ENCODE measurements around the gene HSD17B13.
"Not testable (repeated sequence)": the region's sequence is repeated elsewhere in the genome, so short reads cannot be mapped to it uniquely, and the experiment has no call there.

Gene HSD17B13
- total RNA-seq, result 0 to 0.87 (median 0) reads per million in 9 experiments

DNA sequence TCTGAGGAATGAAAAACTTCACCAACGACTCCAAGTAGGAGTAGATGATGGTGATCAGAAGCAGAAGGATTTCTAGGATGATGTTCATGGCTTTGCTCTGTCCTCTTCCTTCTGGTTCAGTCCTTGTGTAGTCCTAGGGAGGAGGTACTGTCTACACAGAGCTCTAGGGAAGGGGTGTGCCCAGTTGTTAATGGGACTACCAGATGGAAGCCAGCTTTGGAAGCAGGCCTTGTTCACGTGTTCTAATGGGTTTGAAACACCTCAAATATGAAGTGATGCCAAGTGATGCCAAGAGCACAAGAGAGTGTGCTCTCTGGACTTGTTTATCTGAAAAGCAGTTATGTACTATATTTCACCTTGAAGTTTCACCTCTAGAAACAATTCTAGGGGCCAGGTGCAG, at the start of gene HSD17B13:
Gene HSD17B13, minus strand, starts transcription at position 129 of the 400 bp plus-strand sequence. Its CDS starts 41 bp downstream, at position 88.
- H3K4me3 Mint-ChIP-seq, result no peak within 1 kb of the TSS
- no peaks in the 10 kb centered on the region for H3K27me3 Mint-ChIP-seq
- no peaks in the 10 kb centered on the region for H3K4me1 Mint-ChIP-seq (ENCODE audit: low read depth in 2 of 2)
- H3K36me3 Mint-ChIP-seq (ENCODE audit: insufficient read depth), result no peaks in the 10 kb centered on the region
- H3K27ac Mint-ChIP-seq, result no peak within 1 kb of the TSS
- no peaks in the 10 kb centered on the region for H3K9me3 Mint-ChIP-seq
- ATAC-seq (replicated peaks) (no peak), DNase-seq (no peak)

GRCh38 chr4:87370068-87370467, 47.4 kb upstream of the HSD17B13 start:
- Mint-ChIP-seq H3K4me1 (ENCODE audit: low read depth in 2 of 2) (peaks cover 2 to 6% of the 10 kb centered on the region in 2 donors), H3K27ac (no peak overlapping the region), H3K9me3 (no peaks in the 10 kb centered on the region), H3K36me3 (ENCODE audit: insufficient read depth) (peaks cover 58% of the 10 kb centered on the region), H3K27me3 (no peaks in the 10 kb centered on the region), H3K4me3 (no peak overlapping the region)
- no peak for ATAC-seq (replicated peaks)
- no peak for DNase-seq

DNA sequence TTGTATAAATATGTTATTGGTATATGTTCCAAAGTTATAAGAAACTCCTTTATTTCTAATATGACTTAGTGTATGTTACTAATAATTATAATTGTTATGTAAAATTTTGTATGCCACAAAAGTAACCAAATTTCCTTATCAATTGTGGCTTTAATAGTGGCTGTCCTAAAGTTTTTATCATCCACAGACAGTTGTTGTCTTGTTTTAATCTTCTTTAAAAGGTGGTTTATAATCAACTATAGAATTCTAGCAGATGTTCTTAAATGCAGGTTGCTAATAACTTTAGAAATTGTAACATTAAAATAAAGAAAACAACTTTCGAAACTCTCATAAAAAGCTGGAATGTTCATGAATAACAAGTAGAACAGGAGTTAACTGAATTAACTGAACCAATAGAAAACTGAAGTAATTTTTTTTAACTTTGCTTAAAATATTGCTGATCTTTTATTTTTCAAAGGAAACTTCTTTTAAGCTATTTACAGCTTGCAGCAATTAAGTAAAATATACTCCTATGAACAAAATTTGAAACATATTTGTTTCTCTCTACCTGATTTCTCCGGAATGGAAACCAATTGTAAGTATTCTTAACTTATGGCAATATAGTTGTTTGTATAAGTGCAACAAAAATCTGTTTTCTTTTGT, 44.0 kb upstream of the HSD17B13 start:
- DNase-seq (no peak), ATAC-seq (replicated peaks) (no peak)
- Mint-ChIP-seq H3K4me1 (ENCODE audit: low read depth in 2 of 2) (peaks cover 2 to 6% of the 10 kb centered on the region in 2 donors), H3K27me3 (no peaks in the 10 kb centered on the region), H3K9me3 (no peaks in the 10 kb centered on the region), H3K36me3 (ENCODE audit: insufficient read depth) (peaks cover 58% of the 10 kb centered on the region), H3K27ac (no peak overlapping the region), H3K4me3 (no peak overlapping the region)

GRCh38 chr4:87365348-87365747, 42.7 kb upstream of the HSD17B13 start:
- Mint-ChIP-seq H3K27ac (no peak overlapping the region), H3K4me1 (ENCODE audit: low read depth in 2 of 2) (peaks cover 0 to 2% of the 10 kb centered on the region in 2 donors), H3K4me3 (no peak overlapping the region), H3K9me3 (no peaks in the 10 kb centered on the region), H3K36me3 (ENCODE audit: insufficient read depth) (peaks cover 47% of the 10 kb centered on the region), H3K27me3 (no peaks in the 10 kb centered on the region)
- no peak for DNase-seq
- ATAC-seq (replicated peaks), result no peak

DNA sequence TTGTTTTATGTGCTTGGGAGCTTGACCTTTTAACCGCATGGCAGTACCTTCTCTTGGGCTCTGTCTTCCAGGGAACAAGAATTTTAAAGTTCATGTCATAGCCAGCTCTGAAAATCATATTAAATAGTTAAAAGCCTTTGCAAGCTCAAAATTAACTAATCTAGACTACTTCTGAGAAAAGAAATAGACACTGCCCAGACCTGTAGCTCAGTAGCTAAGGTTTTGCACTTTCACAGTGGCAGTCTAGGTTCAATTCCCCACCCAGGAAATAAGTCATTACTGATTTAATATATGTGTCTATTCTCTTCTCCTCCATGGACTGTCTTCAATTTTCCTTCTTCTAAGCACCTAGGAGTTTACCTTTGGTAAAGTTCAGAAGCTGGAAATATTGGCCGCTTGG, 40.9 kb upstream of the HSD17B13 start:
- Mint-ChIP-seq H3K27me3 (no peaks in the 10 kb centered on the region), H3K4me3 (no peak overlapping the region), H3K27ac (peak overlapping the region in 1 of 2 donors; percentile 55), H3K36me3 (ENCODE audit: insufficient read depth) (peaks cover 38% of the 10 kb centered on the region), H3K9me3 (no peaks in the 10 kb centered on the region), H3K4me1 (ENCODE audit: low read depth in 2 of 2) (peaks cover 0 to 2% of the 10 kb centered on the region in 2 donors)
- ATAC-seq (replicated peaks) (no peak), DNase-seq (no peak)

DNA sequence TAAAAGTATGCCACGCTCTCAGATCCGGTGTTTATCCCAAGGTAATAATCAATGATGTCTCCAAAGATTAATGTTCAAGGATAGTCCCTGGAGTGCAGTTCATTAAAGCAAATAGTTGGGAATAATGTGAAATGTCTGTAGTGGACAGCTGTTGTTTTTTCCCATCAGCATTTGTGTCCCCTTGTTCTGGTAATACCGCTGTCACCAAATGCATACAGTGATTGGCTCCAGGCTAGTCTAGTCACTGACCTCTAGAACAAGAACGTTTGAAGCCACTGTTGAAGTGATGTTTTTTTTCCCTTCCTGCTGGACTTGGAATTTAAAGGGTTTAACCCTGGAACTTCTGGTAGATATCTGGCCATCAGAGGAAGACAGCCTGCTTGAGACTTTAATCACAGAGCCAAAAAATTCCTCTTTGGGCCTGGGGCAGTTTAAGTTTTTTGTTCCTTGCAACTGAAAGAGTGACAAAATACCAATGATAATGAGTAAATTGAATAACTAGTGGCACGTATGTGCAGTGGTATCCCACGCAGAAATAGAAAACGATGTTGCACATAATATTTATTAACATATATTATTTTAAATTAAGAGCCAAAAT, 37.8 kb upstream of the HSD17B13 start:
- DNase-seq, result no peak
- H3K9me3 Mint-ChIP-seq, result no peaks in the 10 kb centered on the region
- peaks cover 40% of the 10 kb centered on the region for H3K36me3 Mint-ChIP-seq (ENCODE audit: insufficient read depth)
- no peaks in the 10 kb centered on the region for H3K4me1 Mint-ChIP-seq (ENCODE audit: low read depth in 2 of 2)
- no peak for ATAC-seq (replicated peaks)
- no peak overlapping the region for H3K4me3 Mint-ChIP-seq
- no peak overlapping the region for H3K27ac Mint-ChIP-seq
- H3K27me3 Mint-ChIP-seq, result no peaks in the 10 kb centered on the region

GRCh38 chr4:87359258-87359657, 36.6 kb upstream of the HSD17B13 start:
- Mint-ChIP-seq H3K9me3 (no peaks in the 10 kb centered on the region), H3K4me3 (no peak overlapping the region), H3K27me3 (no peaks in the 10 kb centered on the region), H3K36me3 (ENCODE audit: insufficient read depth) (peaks cover 37% of the 10 kb centered on the region), H3K4me1 (ENCODE audit: low read depth in 2 of 2) (no peaks in the 10 kb centered on the region), H3K27ac (peak overlapping the region; percentile 44 to 66)
- no peak for ATAC-seq (replicated peaks)
- DNase-seq, result no peak

DNA sequence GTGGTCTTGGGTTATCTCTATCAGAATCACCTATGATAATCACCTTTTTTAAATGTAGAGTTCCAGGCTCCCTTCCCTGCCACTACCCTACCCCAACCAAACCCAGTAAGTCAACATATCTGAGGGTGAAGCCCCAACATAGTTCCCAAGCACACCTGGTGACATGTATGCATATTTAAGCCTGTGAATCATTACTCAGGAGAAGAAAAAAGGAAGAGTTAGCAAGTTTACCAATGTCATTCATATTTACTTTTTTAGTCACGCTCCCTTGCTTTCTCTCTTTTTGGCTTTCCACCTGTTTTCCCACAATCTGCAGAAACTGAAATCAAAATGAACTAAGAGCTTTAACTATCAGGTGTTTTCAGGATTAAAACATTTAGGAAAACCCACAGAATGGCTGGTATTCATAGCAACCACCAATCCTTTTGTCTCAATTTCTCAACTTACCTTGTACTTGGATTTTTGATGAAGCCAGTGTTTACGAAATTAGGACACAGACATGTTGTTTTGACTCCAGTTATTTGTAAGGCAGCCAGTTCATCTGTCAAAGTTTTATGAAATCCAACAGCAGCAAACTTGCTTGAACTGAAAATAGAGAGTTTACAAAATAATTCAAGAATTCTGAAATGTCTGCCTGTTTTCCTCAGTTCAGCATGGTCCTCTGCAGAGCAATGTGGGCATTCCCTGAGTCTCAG, 34.3 kb upstream of the HSD17B13 start:
- DNase-seq (no peak), ATAC-seq (replicated peaks) (no peak)
- Mint-ChIP-seq H3K27ac (peak overlapping the region; percentile 24 to 41), H3K27me3 (no peaks in the 10 kb centered on the region), H3K4me3 (no peak overlapping the region), H3K4me1 (ENCODE audit: low read depth in 2 of 2) (no peaks in the 10 kb centered on the region), H3K36me3 (ENCODE audit: insufficient read depth) (peaks cover 28% of the 10 kb centered on the region), H3K9me3 (no peaks in the 10 kb centered on the region)

- DNase-seq, result no peak
- no peak for ATAC-seq (replicated peaks)
- Mint-ChIP-seq H3K27me3 (no peaks in the 10 kb centered on the region), H3K4me3 (no peak overlapping the region), H3K27ac (no peak overlapping the region), H3K9me3 (no peaks in the 10 kb centered on the region), H3K36me3 (ENCODE audit: insufficient read depth) (peaks cover 28% of the 10 kb centered on the region), H3K4me1 (ENCODE audit: low read depth in 2 of 2) (no peaks in the 10 kb centered on the region)
Measured at GRCh38 chr4:87354168-87355102, 31.8 kb upstream of the HSD17B13 start.

DNA sequence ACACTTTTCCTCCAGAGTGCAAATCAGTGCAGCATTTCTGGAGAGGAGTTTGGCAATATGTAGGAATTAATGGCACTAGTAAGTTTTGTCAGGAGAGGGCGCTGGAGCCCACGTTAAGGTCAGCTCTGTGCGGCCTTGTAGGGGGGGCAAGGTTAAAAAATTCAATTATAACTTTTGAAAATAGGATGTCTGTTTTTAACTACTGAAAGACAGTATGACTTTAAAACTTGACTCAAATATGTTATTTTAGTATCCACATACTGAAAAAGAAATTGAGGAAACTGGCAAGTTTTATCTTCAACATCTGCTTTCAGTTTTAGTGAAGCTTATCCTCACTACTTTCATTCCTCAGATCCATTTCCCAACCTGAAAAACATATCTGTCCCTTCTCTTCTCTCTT, 30.9 kb upstream of the HSD17B13 start:
- peaks cover 28% of the 10 kb centered on the region for H3K36me3 Mint-ChIP-seq (ENCODE audit: insufficient read depth)
- no peaks in the 10 kb centered on the region for H3K4me1 Mint-ChIP-seq (ENCODE audit: low read depth in 2 of 2)
- H3K27me3 Mint-ChIP-seq, result no peaks in the 10 kb centered on the region
- peak; percentile 41 for ATAC-seq (replicated peaks)
- no peak overlapping the region for H3K27ac Mint-ChIP-seq
- no peak overlapping the region for H3K4me3 Mint-ChIP-seq
- H3K9me3 Mint-ChIP-seq, result no peaks in the 10 kb centered on the region
- DNase-seq, result peak; percentile 5 to 32 (median 30)

DNA sequence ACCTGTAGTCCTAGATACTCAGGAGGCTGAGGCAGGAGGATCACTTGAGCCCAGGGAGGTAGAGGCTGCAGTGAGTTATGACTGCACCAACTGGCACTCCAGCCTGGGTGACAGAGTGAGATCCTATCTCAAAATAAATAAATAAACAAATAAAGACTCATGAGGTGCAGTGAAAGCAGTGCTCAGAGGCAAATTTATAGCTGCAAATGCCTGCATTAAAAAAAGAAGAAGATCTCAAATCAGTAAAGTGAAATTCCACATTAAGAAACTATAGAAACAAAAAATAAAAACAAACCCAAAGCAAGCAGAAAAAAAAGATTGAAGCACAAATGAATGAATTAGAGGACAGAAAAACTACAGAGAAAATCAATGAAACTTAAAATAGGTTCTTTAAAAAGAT, 22.5 kb upstream of the HSD17B13 start:
- peaks cover 0 to 4% of the 10 kb centered on the region in 2 donors for H3K4me1 Mint-ChIP-seq (ENCODE audit: low read depth in 2 of 2)

DNA sequence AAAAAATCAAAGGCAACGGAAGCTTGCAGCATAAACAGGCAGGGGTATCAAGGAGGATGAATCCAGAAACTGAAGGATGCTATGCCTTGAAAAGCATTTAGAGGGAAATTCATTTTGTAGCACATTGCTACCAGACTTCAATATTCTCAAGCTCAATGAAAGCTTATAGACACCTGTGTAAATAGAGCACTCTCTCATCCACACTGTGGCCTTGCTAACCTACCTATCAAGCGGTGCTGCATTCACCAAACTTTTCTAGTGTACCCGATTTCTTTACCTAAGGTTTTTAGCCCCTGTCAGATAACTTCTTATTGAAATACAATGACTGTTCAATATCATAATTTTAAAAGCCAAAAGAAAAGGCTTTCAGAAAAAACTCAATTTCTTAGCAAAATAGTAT, 20.2 kb upstream of the HSD17B13 start:
- peaks cover 0 to 4% of the 10 kb centered on the region in 2 donors for H3K4me1 Mint-ChIP-seq (ENCODE audit: low read depth in 2 of 2)
- H3K9me3 Mint-ChIP-seq, result no peaks in the 10 kb centered on the region
- ATAC-seq (replicated peaks) (no peak), DNase-seq (no peak)
- peaks cover 49% of the 10 kb centered on the region for H3K36me3 Mint-ChIP-seq (ENCODE audit: insufficient read depth)
- H3K4me3 Mint-ChIP-seq, result no peak overlapping the region
- H3K27me3 Mint-ChIP-seq, result no peaks in the 10 kb centered on the region
- H3K27ac Mint-ChIP-seq, result no peak overlapping the region

More for the DNA sequence above, 22.5 kb upstream of the HSD17B13 start:
- Mint-ChIP-seq H3K9me3 (no peaks in the 10 kb centered on the region), H3K27me3 (no peaks in the 10 kb centered on the region), H3K4me3 (no peak overlapping the region), H3K27ac (peak overlapping the region in 1 of 2 donors; percentile 38), H3K36me3 (ENCODE audit: insufficient read depth) (peaks cover 29% of the 10 kb centered on the region)
- ATAC-seq (replicated peaks) (no peak), DNase-seq (no peak)

DNA sequence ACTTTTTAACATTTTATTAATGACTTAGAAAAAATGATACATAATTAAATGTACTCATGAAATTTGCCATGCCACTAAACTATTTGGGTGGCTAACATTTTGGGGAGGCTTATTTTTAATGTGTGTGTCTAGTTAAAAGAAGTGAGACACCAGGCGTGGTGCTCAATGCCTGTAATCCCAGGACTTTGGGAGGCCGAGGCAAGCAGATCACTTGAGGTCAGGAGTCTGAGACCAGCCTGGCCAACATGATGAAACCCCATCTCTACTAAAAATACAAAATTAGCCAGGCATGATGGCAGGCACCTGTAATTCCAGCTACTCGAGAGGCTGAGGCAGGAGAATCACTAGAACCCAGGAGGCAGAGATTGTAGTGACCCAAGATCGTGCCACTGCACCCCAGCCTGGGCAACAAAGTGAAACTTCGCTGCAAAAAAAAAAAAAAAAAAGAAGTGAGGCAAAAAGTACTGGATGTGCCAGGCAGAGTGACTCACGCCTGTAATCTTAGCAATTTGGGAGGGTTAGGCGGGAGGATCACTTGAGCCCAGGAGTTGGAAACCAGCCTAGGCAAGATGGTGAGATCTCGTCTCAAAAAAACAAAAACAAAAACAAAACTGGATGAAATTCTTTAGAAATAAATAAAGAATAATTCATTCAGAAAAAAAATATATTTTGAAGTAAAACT, 19.4 kb upstream of the HSD17B13 start:
- H3K4me3 Mint-ChIP-seq; DNase-seq; H3K27ac Mint-ChIP-seq; H3K4me1 Mint-ChIP-seq (ENCODE audit: low read depth in 2 of 2); ATAC-seq (replicated peaks); H3K27me3 Mint-ChIP-seq; H3K9me3 Mint-ChIP-seq: not testable (repeated sequence)
- H3K36me3 Mint-ChIP-seq (ENCODE audit: insufficient read depth), result peaks cover 57% of the 10 kb centered on the region
